ENCODE data around the gene DCDC1. TPM values are rescaled to one million over a fixed set of nuclear protein-coding genes. Genes with fewer than 3 reads are reported as not detected.

Gene DCDC1
- total RNA-seq, 1 donor from 2014 or later = 0.44 TPM

DNA sequence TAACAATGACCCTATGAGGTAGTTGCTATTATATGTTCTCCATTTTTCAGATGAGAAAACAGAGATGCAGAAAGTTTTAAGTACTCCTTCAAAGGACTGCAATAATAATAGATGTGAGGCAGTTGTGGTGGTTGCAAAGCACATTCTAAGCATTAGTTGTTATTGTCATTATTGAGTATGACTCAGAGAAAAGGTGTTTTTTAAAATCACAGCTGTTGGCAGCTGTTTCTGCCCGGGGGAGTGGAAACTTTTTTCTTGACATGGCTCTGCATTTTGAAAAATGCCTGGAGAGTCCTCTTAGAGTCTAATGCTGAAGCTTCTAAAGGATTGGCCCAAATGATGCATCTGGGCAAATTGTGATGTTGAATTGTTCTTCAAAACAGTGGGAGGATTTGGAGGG, 538.9 kb downstream of the DCDC1 start:
- Mint-ChIP-seq H3K9me3 (ENCODE audit: unreplicated experiment) (no peaks in the 10 kb centered on the region), H3K27me3 (ENCODE audit: unreplicated experiment) (no peaks in the 10 kb centered on the region), H3K4me3 (ENCODE audit: unreplicated experiment) (no peak overlapping the region), H3K36me3 (ENCODE audit: low read depth, unreplicated experiment) (no peaks in the 10 kb centered on the region), H3K27ac (ENCODE audit: unreplicated experiment) (no peak overlapping the region), H3K4me1 (ENCODE audit: unreplicated experiment) (no peaks in the 10 kb centered on the region)
- no peak for DNase-seq (ENCODE audit: low spot score)
- TF ChIP-seq CTCF (IDR thresholded peaks at IDR 0.05; ENCODE audit: unreplicated experiment) = no peak

- Mint-ChIP-seq H3K4me1 (ENCODE audit: unreplicated experiment) (no peaks in the 10 kb centered on the region), H3K27me3 (ENCODE audit: unreplicated experiment) (no peaks in the 10 kb centered on the region), H3K4me3 (ENCODE audit: unreplicated experiment) (no peak overlapping the region), H3K9me3 (ENCODE audit: unreplicated experiment) (no peaks in the 10 kb centered on the region), H3K27ac (ENCODE audit: unreplicated experiment) (no peak overlapping the region), H3K36me3 (ENCODE audit: low read depth, unreplicated experiment) (no peaks in the 10 kb centered on the region)
- TF ChIP-seq CTCF (IDR thresholded peaks at IDR 0.05; ENCODE audit: unreplicated experiment) = no peak
- no peak for DNase-seq (ENCODE audit: low spot score)
Measured at GRCh38 chr11:30826911-30827310, 542.6 kb downstream of the DCDC1 start.

- H3K9me3 Mint-ChIP-seq (ENCODE audit: unreplicated experiment) = no peaks in the 10 kb centered on the region
- no peak for DNase-seq (ENCODE audit: low spot score)
- no peak overlapping the region for H3K4me3 Mint-ChIP-seq (ENCODE audit: unreplicated experiment)
- no peak overlapping the region for H3K27ac Mint-ChIP-seq (ENCODE audit: unreplicated experiment)
- TF ChIP-seq CTCF (IDR thresholded peaks at IDR 0.05; ENCODE audit: unreplicated experiment) = no peak
- H3K4me1 Mint-ChIP-seq (ENCODE audit: unreplicated experiment) = no peaks in the 10 kb centered on the region
- H3K36me3 Mint-ChIP-seq (ENCODE audit: low read depth, unreplicated experiment) = no peaks in the 10 kb centered on the region
- H3K27me3 Mint-ChIP-seq (ENCODE audit: unreplicated experiment) = no peaks in the 10 kb centered on the region
Measured at GRCh38 chr11:30825723-30826122, 543.8 kb downstream of the DCDC1 start.

GRCh38 chr11:30823119-30823518, 546.4 kb downstream of the DCDC1 start:
- H3K27ac Mint-ChIP-seq (ENCODE audit: unreplicated experiment) = no peak overlapping the region
- no peak for DNase-seq (ENCODE audit: low spot score)
- no peaks in the 10 kb centered on the region for H3K36me3 Mint-ChIP-seq (ENCODE audit: low read depth, unreplicated experiment)
- H3K4me1 Mint-ChIP-seq (ENCODE audit: unreplicated experiment) = no peaks in the 10 kb centered on the region
- H3K9me3 Mint-ChIP-seq (ENCODE audit: unreplicated experiment) = no peaks in the 10 kb centered on the region
- TF ChIP-seq CTCF (IDR thresholded peaks at IDR 0.05; ENCODE audit: unreplicated experiment) = no peak
- H3K27me3 Mint-ChIP-seq (ENCODE audit: unreplicated experiment) = no peaks in the 10 kb centered on the region
- no peak overlapping the region for H3K4me3 Mint-ChIP-seq (ENCODE audit: unreplicated experiment)

DNA sequence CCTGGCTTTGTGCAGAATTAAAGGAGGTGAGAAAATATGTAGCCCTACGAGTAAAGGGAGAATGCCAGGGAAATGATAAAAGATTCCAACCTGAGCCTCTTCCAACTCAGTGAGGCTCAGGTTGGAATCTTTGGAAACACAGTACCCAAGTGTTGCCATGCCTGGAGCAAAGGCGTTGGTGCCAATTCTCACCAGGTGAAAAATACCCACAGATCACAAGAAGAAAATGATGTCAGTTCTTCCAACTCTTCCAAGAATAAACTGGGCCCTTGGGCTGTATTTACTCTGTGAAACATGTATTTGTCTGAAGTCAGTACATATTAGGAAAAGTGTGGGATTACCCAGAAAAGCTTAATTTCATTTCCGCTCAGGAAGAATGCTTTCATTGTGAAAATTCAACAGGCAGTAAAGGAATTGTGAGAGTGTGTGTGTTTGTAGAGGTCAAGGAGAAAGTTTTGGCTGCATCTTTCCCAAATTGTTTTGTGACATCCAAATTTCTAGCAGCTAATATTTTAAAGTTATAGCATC, 548.0 kb downstream of the DCDC1 start:
- Mint-ChIP-seq H3K27ac (ENCODE audit: unreplicated experiment) (no peak overlapping the region), H3K4me1 (ENCODE audit: unreplicated experiment) (no peaks in the 10 kb centered on the region), H3K36me3 (ENCODE audit: low read depth, unreplicated experiment) (no peaks in the 10 kb centered on the region), H3K9me3 (ENCODE audit: unreplicated experiment) (no peaks in the 10 kb centered on the region), H3K4me3 (ENCODE audit: unreplicated experiment) (no peak overlapping the region), H3K27me3 (ENCODE audit: unreplicated experiment) (peaks cover 2% of the 10 kb centered on the region)
- no peak for DNase-seq (ENCODE audit: low spot score)
- TF ChIP-seq CTCF (IDR thresholded peaks at IDR 0.05; ENCODE audit: unreplicated experiment) = no peak
